ENCODE data around the gene PRIM1.

DNA sequence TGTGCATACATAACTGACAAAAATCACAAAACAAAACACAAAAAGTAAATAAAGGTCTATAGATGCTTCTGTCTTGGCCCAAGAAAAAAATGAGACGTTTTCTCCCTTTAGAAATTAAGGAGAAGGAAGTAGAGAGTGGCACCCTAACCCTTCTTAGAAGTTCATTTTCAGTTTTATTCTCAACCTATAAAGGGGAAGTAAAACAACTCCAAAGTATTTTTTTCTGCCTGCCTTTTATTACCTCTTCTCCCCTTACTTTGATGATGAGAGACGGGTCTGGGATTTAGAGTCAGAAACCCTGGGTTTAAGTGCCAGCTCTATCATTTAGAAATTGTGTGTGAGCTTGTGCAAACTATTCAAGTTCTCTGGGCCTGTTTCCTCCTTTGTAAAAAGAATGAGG, 2.8 kb downstream of the PRIM1 start:
- TF ChIP-seq, protein P1, sequence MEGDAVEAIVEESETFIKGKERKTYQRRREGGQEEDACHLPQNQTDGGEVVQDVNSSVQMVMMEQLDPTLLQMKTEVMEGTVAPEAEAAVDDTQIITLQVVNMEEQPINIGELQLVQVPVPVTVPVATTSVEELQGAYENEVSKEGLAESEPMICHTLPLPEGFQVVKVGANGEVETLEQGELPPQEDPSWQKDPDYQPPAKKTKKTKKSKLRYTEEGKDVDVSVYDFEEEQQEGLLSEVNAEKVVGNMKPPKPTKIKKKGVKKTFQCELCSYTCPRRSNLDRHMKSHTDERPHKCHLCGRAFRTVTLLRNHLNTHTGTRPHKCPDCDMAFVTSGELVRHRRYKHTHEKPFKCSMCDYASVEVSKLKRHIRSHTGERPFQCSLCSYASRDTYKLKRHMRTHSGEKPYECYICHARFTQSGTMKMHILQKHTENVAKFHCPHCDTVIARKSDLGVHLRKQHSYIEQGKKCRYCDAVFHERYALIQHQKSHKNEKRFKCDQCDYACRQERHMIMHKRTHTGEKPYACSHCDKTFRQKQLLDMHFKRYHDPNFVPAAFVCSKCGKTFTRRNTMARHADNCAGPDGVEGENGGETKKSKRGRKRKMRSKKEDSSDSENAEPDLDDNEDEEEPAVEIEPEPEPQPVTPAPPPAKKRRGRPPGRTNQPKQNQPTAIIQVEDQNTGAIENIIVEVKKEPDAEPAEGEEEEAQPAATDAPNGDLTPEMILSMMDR (IDR thresholded peaks at IDR 0.05) = no peak
- TF ChIP-seq POLR2A (IDR thresholded peaks at IDR 0.05) = no peak

Measured in lower leg skin (tissue), 3 donors.